ENCODE results near the gene ITGA2B. TPM values are rescaled to one million over a fixed set of nuclear protein-coding genes. Genes with fewer than 3 reads are reported as not detected.

The ITGA2B gene
- total RNA-seq, 1 experiment from 2014 or later: 8.3 TPM

DNA sequence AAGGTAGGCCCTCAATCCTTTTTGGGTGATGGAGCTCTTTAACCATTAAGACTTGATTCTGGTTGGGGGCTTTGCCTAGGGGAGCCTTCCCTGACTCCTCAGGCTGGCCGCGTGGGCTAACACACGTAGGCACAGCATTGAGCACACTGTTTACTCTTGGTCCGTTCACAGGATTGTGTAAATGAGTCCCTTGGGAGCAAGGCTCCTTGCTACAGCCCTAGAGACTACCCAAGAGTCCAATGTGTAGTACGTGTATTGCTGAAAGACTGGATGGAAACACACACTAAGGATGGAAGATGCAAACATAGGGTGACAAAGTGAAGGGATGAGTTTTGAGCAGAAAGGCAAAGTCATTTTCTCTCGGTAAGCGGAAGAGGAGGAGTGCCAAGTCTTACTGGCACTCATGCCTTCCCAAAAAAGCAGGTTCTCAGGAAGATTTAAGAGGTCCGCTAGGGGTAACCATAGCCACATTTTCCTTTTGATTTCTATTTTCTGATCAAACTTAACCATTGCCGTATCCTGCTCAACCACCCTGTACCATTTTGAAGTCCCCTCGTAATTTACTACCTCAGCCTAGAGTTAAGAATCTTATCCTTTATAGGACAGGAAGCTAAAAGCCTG, 911 bp upstream of the ITGA2B start:
- Histone ChIP-seq H2BK12ac (ENCODE audit: insufficient read length, low read depth, low read length) (no peak overlapping the region), H3K23ac (ENCODE audit: insufficient read length, low read depth, low read length) (no peak overlapping the region), H3K79me2 (ENCODE audit: insufficient read depth, low read length) (no peaks in the 10 kb centered on the region), H2BK5ac (ENCODE audit: insufficient read length, low read length) (no peak overlapping the region), H2BK20ac (ENCODE audit: low read depth, low read length, poor library complexity, severe bottlenecking) (no peak overlapping the region), H3K9ac (ENCODE audit: extremely low read depth, insufficient read length, low read length) (no peak overlapping the region), H3K4me2 (ENCODE audit: insufficient read depth, insufficient read length, low read length) (no peak overlapping the region), H3K18ac (ENCODE audit: insufficient read length, low read depth, low read length) (no peak overlapping the region), H2AK5ac (ENCODE audit: insufficient read length, low read length) (no peak overlapping the region), H2AFZ (ENCODE audit: low read length) (no peak overlapping the region), H4K91ac (ENCODE audit: insufficient read length, low read depth, low read length) (no peak overlapping the region), H4K5ac (ENCODE audit: insufficient read length, low read depth, low read length) (no peak overlapping the region), H3K23me2 (ENCODE audit: insufficient read length, low read depth, low read length, poor library complexity, severe bottlenecking) (peaks cover 7% of the 10 kb centered on the region), H3K56ac (ENCODE audit: insufficient read length, low read depth, low read length) (no peak overlapping the region), H3K4me1 (ENCODE audit: insufficient read depth, low read length) (no peaks in the 10 kb centered on the region), H3K27me3 (ENCODE audit: insufficient read depth, low read length) (no peaks in the 10 kb centered on the region; the same call in 1 of the 2 replicates), H4K8ac (replicated peaks; ENCODE audit: insufficient read length, low read depth, low read length) (no peak overlapping the region), H3K27ac (ENCODE audit: insufficient read length, low read depth, low read length) (no peak overlapping the region), H3K79me1 (ENCODE audit: insufficient read depth, low read depth, low read length, poor library complexity, severe bottlenecking) (no peaks in the 10 kb centered on the region), H3K14ac (ENCODE audit: insufficient read depth, low read length) (no peak overlapping the region), H3T11ph (ENCODE audit: low read length) (no peak overlapping the region), H3K4ac (ENCODE audit: low read depth, low read length) (no peak overlapping the region), H4K20me1 (ENCODE audit: control insufficient read depth, insufficient read depth, insufficient read length) (no peaks in the 10 kb centered on the region), H2BK15ac (ENCODE audit: low read depth, low read length) (no peak overlapping the region), H3K9me3 (ENCODE audit: control insufficient read depth, low read depth, low read length) (no peaks in the 10 kb centered on the region), H2BK120ac (ENCODE audit: low read depth, low read length, poor library complexity, severe bottlenecking) (no peak overlapping the region)
- H3K27ac Mint-ChIP-seq: no peak overlapping the region
- peaks cover 20% of the 10 kb centered on the region for H3K27me3 Mint-ChIP-seq (ENCODE audit: low read depth)
- no peak overlapping the region for H3K4me3 Mint-ChIP-seq
- TF ChIP-seq, protein P1, sequence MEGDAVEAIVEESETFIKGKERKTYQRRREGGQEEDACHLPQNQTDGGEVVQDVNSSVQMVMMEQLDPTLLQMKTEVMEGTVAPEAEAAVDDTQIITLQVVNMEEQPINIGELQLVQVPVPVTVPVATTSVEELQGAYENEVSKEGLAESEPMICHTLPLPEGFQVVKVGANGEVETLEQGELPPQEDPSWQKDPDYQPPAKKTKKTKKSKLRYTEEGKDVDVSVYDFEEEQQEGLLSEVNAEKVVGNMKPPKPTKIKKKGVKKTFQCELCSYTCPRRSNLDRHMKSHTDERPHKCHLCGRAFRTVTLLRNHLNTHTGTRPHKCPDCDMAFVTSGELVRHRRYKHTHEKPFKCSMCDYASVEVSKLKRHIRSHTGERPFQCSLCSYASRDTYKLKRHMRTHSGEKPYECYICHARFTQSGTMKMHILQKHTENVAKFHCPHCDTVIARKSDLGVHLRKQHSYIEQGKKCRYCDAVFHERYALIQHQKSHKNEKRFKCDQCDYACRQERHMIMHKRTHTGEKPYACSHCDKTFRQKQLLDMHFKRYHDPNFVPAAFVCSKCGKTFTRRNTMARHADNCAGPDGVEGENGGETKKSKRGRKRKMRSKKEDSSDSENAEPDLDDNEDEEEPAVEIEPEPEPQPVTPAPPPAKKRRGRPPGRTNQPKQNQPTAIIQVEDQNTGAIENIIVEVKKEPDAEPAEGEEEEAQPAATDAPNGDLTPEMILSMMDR (conservative IDR thresholded peaks at IDR 0.05): no peak
- no peaks in the 10 kb centered on the region for H3K9me3 Mint-ChIP-seq
- H3K4me1 Mint-ChIP-seq: peaks cover 6 to 8% of the 10 kb centered on the region in 2 experiments; a peak in 3 of 4 replicates
- DNase-seq: peak; percentile 20
- no peaks in the 10 kb centered on the region for H3K36me3 Mint-ChIP-seq (ENCODE audit: insufficient read depth in 1 of 3, low read depth in 3 of 3)
- WGBS (ENCODE audit: extremely low coverage, insufficient read length, low lambda C conversion rate): no CpG with 5 or more reads among the region's 10 CpGs

Measured in H9 (cell line).